Epidermal melanocyte (primary cell): Measurements from ENCODE around the gene ARF1.
"Not testable (repeated sequence)": the region's sequence is repeated elsewhere in the genome, so short reads cannot be mapped to it uniquely, and the experiment has no call there.

Source experiments
- DNase-seq: peaks from one replicate; pipeline ENCODE4 v3.0.0; 2011; ENCODE audit warnings: low spot score; ENCODE audit not compliant: insufficient read length

The ARF1 gene

GRCh38 chr1:228101614-228101993 lies 19.1 kb downstream of the ARF1 start:
- no peak for DNase-seq

DNA sequence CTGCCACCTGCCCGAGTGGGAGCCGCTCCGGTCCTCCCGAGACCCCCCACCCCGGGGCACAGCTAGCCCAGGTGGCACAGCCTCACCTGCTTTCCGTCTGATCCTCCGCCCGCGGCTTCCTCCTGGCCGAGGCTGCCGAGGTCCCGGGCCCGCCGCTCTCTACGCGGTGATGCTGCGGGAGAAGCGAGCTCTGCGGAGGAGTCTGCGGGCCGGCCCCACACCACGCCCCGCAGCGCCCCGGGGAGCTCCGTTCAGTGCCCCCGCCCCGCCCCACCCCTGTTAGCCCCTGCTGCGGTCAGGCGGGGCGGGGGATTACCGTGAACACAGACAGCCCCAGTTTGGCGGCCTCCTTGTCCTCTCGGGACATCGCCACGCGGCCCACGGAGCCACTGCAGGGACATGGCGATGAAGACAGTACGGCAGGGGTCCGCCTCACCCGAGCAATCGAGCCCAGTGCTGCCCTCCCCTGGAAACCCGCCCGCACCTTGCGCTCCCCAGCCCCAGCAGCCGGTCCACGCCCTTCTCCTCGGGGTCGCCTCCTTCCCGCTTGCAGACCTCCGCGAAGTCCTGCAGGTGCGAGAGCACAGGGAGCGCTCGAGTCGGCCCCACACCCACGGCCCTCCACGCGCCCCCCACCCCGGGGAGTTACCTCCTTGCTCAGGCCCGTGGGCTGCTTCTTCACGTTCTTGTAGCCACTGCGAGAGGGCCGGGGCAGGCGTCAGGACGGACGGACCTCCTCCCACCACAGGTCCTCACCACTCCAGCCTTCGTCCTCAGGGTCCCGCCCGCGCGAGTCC lies 19.7 kb downstream of the ARF1 start:
- no peak for DNase-seq

DNA sequence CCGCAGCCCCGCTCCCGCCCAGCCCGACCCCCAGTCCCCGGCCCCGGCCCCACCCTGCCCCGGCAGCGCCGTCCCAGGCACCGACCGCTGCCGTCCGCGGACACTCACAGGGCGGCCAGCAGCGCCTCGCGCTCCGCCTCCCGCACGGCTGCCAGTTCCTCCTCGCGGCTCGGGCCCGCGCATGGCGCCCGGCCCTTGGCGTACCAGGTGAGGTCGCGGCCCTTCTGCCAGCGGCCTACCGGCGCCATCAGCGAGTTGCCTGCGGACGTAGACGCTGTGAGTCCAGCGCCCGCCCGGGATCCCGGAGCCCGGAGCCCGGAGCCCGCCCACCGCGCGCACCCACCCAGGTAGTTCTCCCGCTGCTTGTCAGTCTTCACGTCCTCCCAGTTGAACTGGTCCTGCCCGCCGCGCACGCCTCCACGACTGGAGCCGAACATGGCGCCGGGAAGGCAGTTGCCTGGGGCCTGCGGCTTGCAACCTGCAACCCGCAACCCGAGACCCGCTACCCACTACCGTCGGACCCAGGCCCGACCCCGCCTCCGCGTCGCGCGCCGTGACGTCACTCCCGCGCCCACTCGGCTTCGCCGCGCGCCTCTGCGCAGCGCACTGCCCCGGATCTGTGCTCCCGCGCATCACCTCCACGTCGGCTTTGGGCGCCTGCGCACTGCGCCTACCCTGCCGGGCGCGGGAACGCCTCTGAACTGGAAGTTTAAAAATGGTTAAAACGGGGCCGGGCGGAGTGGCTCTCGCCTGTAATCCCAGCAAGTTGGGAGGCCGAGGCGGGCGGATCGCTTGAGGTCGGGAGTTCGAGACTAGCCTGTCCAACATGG lies 20.5 kb downstream of the ARF1 start, which contains the start of gene C1orf35:
TSS of gene C1orf35 (minus strand) at position 535 of the 830 bp plus-strand sequence. CDS start at position 437, 98 bp downstream.
- DNase-seq = peak; percentile 98

- DNase-seq = no peak
These were observed 22.2 kb downstream of the ARF1 start for GRCh38 chr1:228104526-228105269.

DNA sequence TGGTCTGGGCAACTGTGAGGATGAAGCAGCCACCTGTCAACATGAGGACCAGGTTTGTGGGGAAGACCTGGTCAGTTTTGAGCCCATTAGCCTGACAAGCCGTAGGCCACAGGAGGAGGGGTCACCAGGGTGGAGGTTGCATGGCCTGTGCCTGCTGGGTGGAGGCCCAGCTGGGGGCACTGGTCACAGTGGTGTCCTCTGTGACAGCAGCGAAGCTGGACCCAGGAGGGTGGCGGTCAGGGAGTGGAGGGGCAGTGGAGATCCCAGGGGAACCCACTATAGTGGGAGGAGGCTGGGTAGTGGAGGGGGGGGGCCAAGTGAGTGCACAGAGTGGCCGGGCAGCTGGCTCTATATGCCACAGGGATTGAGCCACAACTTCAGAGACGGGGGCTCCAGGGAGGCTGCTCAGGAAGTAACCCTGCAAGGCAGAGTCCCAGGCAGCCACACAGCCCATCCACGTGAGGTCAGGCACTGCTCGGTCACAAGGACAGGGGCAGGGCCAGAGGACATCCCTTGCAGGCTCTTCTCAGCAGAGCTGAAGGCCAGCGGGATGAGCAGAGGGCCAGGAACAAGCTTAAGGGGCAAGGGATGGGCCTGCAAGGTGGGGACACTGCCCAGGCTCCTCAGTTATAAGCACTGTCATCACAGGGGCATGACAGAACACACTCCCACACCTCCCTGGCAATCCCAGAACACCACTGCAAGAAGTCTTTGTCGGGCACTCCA lies 22.9 kb downstream of the ARF1 start:
- DNase-seq = no peak

GRCh38 chr1:228105996-228106799 lies 23.7 kb downstream of the ARF1 start:
- DNase-seq = no peak

GRCh38 chr1:228106800-228107054 lies 24.2 kb downstream of the ARF1 start:
- no peak for DNase-seq

- DNase-seq = no peak
These were observed 25.1 kb downstream of the ARF1 start for GRCh38 chr1:228107636-228108035.

DNA sequence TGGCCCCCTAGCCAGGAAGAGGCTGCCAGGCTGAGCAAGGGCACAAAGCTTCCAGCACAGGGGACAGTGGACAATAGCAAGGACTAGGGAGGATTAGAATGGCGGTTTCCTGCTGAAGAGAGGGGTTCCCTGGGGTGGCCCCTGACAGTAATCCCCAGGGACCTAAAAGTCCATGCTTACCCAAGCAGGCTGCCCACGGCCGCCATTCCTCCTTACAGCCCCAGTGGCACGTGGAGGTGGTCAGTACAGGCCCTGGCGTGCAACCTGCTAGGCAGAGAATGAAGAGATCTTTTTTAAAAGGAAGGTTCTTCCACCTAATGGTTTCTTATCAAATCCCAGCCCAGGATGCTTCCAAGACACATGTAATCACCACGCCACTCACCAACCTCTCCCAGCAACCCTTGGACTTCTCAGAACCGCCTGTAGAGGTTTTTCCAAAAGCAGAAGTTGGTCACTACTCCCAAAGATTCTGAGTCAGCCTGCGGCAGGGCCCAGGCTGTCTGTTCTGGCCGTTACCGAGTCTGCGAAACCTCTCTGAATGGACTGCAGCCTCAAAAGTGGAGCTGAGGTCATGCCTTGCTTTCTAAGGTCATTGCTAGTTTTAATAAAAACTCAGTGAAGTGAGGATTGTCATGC lies 25.7 kb downstream of the ARF1 start:
- DNase-seq = no peak

DNA sequence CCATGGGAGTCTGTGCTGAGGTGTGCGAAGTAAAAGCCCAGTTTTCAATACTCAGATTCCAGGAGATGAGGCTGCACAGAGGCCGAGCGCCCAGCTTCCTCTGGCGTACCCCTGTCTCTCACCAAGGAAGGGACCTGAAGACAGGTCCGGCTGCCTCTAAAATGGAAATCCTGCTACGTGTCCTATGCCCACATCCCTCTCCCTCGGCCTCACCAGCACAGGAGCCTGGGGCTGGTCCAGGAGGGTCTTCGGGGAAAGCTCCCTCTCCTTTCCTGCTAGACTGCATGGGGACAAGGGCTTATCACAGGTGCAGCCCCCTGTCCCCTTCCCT lies 26.2 kb downstream of the ARF1 start:
- no peak for DNase-seq

GRCh38 chr1:228109073-228109961 lies 26.8 kb downstream of the ARF1 start, which contains the start of gene MRPL55:
Gene MRPL55, minus strand, starts transcription at chr1:228109299. Its CDS starts 1,039 bp downstream, at chr1:228108260.
- DNase-seq = peak; percentile 85

GRCh38 chr1:228109962-228110488 lies 27.5 kb downstream of the ARF1 start:
- no peak for DNase-seq

DNA sequence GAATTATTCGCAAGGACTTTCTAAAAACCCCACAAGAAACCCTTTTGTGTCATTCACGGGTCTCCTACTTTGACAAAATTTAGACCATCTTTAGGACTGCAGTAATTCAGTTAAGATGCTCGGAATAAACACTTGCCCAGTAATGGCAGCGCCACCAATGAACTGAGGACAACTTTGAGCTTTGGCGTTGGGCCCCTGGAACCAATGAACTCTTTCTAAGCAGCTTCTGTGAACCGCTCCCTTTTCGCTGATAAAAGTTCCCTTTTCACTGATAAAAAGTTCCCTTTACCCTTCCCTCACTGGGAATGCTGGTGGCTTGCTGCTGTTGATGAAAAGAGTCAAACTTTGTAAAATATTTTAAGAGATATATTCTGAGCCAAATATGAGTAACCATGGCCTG lies 28.0 kb downstream of the ARF1 start:
- DNase-seq = no peak

GRCh38 chr1:228111315-228111714 lies 28.8 kb downstream of the ARF1 start:
- not testable (repeated sequence) for DNase-seq

DNA sequence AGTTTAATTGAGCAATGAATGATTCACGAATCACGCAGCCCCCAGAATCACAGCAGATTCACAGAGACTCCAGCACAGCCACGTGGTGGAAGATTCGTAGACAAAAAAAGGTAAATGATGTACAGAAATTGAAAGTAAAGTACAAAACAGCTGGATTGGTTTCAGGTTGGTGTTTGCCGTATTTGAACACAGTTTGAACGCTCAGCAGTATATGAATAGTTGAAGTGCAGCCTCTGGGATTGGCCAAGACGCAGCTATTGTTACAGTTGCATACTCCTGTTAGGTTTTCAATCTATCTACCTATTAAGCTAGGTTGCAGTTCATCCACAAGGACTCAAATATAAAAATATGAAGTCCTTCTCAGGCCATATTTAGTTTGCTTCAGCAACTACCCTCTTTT lies 29.7 kb downstream of the ARF1 start:
- no peak for DNase-seq

DNA sequence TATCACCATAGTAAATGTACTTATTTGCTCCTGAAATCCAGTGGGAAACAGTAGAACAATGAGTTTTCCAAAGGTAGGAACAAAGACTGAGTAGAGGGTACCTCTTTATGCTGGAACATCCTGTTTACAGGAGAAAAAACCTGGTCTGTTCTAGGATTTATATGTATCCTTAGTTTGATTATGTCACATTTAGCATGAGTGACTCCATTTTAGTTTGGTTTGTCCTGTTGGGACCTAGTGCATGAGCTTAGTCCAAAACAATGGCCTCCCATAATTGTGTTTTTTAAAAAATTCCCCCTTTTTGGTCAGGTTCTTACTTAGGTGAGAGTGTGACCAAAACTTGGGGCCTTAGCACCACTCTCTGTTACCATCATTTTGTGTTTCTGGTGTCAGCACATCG lies 30.1 kb downstream of the ARF1 start:
- DNase-seq = no peak

DNA sequence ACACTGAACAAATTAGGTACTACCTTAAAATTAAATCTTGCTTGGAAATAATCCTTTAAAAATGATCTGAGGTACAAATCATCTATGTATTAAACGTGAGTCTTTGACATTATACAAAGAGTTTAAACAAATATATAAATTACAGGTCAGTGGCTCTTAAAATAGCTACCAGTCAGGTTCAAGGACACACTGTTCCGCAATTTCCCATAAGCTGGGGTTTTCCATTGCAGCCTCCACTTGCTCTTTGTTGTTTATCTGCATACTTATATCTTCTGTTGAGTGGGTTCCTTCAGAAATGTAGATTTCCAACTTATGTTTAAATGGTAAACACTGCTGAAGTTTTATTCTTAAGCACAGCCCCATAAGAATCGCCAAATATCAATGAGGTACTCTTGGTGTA lies 32.3 kb downstream of the ARF1 start:
- DNase-seq = no peak

- no peak for DNase-seq
These were observed 34.8 kb downstream of the ARF1 start for GRCh38 chr1:228117335-228117734.

DNA sequence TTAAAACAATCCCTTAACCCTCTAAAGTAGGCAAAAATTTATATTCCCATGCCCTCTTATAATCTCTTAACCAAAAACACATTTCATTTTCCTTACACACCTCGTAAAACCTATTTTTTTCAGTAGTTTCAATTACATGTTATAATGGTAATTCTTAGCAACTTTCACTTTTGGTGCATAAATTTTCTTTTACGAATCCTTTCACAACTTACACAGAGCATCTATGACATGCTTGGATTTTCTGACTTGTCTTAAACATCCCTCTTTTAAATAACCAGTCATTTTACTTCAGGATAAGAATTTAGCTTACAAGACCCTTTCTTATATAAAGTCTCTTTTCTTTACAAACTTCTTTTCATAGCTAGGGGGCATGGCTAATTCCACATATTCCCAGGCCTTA lies 35.5 kb downstream of the ARF1 start:
- no peak for DNase-seq
